SKM-1 (cell line): Measurements from ENCODE around the gene TLNRD1.
"Not testable (repeated sequence)": the region's sequence is repeated elsewhere in the genome, so short reads cannot be mapped to it uniquely, and the experiment has no call there.

ENCODE experiments used
- DNase-seq: peaks from one replicate; lab custom pipeline; 2025; ENCODE audit not compliant: unreplicated experiment; lab: John Stamatoyannopoulos, UW

Gene TLNRD1

DNA sequence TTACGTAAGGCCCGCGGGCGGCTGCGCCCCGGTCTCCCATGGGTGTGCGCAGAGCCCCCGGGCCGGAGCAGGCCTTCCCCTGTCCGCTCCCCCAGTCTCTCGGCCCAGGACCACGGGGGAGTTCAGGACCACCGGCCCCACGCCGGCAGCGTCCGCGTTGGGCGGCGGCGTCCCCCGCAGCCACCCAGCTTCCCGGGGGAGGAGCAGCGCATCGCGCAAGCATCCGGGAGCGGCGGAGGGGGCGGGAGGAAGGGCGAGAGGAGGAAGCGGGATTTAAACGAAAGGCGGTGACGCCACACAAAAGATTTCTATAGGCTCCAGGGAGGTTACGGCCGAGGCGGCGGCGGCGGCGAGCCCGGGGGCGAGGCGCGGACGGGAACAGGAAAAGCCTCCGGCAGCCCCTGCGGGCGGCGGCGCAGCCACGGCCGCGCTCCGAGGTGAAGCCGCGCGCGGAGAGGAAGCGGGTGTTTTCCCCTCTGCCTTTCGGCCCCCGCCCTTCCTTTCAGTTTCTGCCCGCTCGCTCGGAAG is at the start of gene TLNRD1:
Gene TLNRD1, plus strand, starts transcription at position 300 of the 528 bp plus-strand sequence. CDS start 1,349 bp downstream, outside the sequence.
- peak; percentile 83 for DNase-seq

DNA sequence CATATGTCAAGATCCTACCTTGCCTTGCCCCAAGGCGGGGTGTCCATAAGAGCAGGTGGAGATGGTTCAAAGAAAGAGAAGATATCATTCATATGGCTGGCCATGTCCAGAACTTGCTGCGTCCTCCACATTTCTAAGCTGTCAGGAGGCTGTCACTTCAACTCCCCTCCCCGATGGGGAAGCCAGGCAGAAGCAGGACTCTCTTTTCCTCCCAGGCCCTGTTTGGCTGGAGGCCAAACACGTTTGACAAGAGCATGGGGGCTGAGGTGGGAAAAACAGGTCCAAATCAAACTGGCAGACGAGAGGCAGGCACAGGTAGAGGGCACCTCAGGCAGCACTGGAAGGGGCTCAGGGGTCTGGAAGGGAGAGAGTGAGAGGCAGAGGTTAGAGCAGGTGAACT is 48.8 kb upstream of the TLNRD1 start:
- no peak for DNase-seq

DNA sequence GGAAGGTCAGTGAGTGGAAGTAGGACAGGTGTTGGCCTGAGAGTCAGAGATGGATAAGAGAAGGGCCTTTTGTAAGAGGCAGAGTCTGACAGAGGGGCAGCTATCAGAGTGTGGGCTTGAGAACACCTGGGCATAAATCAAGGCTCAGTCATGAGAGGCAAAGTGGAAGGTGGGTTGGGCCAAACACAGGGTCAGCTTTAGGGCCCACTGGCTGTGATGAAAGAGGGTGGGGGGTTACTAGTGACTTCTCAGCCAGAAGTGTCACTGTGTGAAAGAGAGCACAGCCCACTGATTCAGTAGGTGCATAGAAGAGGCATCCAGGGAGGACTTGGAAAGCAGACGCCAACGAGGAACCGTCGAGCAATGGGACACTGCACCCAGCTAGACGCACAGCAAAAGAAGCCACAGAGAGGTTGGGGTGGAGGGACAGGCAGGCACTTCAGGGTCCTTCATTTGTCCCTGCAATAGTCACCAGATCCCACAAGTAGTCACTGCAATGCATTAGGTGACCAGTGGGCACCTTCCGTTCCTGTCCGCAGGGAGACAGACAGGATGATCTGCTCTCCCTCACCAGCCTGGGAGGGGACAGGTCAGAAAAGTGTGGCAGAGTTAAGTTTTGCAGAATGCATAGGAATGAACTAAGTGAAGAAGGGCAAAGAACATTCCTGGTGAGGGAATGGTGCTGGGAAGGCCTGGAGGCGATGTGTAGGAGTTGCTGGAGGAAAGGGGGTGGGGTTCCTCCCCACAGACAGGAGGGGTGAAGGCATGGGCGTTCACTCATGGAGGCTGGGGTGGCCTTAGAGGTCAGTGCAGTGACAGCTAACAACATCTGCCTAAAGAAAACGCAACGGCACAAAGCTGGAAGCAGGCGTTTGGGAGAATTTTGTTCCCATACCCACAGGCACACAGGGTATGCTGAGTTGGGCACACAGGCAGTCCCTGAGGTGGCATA is 47.4 kb upstream of the TLNRD1 start:
- DNase-seq = no peak

DNA sequence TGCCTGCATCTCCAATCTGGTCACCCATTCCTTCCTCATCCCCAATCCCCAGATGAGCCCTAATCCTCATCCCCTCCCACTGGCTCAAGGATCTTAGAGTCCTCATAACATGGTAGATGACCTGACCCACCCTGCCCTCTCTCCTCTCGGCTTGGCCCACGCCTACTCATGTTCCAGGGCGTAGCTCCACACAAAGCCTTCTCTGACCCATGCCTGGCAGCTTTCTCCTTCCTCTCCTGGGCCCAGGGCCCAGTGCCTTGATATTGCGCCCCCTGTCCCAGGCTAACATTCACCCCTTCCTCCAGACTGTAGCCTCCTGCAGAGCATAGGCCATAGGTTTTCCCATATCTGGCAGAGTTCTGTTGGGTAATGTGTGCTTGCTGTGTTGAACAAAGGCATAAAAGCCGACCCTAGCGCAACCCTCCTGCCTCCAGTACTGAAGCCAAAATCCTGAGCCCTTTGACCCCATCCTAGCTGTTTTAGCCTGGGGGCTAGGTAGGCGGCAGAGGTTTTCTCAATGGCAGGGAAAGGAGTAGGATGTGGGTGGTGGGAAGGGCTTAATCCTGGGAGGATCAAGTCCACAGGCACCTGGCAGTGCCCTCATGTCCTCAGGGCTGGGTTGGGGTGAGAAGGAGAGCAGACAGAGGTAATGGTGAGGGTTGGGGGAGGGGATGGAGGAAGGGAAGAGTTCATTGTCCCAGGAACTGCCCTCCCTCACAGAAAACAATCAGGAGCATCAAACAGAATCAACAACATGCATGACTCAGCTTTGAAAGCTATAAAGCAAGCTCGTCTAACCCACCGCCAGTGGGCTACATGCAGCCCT is 46.6 kb upstream of the TLNRD1 start:
- no peak for DNase-seq

DNA sequence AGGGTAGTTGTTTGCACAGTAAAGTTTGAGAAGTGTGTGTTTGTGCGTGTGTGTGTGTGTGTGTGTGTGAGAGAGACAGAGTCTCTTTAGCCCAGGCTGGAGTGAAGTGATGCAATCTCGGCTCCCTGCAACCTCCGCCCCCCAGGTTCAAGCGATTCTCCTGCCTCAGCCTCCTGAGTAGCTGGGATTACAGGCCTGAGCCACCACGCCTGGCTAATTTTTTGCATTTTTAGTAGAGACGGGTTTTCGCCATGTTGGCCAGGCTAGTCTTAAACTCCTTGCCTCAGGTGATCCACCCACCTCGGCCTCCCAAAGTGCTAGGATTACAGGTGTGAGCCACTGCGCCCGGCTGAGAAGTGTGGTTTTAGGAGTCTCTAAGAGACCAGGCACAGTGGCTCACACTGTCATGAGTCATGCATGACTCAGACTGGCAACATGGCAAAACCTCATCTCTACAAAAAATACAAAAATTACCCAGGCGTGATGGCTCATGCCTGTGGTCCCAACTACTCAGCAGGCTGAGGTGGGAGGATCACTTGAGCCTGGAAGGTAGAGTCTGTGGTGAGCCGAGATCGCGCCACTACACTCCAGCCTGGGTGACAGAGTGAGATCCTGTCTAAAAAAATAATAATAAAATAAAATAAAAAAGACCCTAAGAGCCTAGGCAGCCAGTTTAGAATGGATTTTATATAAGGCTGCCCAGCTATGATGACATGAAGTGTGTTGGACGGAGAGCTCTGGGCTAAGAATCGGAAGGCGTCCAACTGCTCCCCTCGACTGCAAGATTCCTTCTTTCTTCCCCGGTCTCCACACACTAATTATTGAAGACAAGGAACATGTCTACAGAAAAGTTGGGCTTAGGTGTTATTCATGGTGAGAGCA is 44.9 kb upstream of the TLNRD1 start:
- not testable (repeated sequence) for DNase-seq

DNA sequence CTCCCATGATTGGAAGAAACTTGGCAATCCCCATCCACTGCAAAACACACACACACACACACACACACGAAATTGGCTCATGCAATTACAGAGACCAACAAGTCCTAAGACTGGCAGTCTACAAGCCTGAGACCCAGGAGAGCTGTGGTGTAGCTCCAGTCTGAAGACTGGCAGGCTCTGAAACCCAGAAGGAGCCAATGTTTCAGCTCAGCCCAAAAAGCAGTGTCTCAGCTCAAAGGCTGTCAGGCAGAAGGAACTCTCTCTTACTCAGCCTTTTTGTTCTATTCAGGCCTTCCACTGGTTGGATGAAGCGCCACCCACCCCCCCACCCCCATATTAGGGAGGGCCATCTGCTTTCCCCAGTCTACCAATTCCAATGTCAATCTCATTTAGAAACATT is 43.2 kb upstream of the TLNRD1 start:
- DNase-seq = no peak

DNA sequence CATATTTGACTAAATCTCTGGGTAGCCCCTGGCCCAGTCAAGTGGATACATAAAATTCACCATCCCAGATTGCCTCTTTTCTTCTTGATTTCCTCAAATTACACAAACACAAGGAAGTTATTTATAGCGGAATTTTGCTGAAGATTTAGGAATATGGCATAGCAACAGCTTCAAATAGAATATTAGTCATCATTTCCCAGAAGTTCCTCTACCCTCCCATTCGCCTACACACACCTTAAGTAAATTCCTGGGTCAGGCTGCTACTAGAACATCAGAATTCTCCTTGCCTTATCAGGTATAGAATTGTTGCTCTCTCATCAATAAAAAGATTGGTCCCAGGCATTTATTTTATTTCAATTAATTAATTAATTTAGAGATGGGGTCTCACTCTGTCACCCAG is 42.7 kb upstream of the TLNRD1 start:
- no peak for DNase-seq

DNA sequence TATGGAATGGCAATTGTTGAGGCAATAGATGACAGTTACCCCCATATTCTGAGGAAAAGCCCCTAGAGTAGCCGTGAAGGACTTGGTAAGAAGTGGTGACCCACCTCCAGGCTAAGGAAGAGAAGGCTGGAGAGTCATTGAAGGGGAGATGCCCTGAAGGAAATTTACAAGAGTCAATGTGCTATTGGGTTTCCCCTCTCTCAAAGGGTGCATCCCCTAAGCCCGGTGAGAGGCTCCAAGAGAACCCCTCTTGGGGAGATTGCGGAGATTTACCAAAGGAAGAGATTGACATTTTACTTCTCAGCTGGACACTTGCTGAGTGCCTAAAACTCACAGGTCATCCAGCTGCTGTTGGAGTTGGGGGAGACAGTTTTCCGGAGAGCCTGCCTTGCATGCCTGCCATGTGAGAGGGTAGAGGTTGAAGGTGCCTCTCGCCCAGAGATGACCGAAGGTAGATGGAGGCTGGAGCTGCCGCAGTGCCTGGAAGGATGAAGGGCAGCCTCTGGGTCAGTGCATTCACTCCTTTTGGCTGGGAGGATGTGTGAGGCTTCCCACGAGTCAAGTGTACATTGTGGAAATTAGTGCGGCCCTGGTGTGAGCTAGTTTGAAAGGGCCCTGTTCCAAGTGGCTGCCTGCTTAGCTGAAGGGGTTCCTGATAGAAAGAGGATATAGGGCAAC is 41.8 kb upstream of the TLNRD1 start:
- DNase-seq = no peak

DNA sequence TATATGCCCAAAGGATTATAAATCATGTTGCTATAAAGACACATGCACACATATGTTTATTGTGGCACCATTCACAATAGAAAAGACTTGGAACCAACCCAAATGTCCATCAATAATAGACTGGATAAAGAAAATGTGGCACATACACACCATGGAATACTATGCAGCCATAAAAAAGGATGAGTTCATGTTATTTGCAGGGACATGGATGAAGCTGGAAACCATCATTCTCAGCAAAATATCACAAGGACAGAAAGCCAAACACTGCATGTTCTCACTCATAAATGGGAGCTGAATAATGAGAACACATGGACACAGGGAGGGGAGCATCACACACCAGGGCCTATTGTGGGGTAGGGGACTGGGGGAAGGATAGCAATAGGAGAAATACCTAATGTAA is 35.3 kb upstream of the TLNRD1 start:
- not testable (repeated sequence) for DNase-seq

DNA sequence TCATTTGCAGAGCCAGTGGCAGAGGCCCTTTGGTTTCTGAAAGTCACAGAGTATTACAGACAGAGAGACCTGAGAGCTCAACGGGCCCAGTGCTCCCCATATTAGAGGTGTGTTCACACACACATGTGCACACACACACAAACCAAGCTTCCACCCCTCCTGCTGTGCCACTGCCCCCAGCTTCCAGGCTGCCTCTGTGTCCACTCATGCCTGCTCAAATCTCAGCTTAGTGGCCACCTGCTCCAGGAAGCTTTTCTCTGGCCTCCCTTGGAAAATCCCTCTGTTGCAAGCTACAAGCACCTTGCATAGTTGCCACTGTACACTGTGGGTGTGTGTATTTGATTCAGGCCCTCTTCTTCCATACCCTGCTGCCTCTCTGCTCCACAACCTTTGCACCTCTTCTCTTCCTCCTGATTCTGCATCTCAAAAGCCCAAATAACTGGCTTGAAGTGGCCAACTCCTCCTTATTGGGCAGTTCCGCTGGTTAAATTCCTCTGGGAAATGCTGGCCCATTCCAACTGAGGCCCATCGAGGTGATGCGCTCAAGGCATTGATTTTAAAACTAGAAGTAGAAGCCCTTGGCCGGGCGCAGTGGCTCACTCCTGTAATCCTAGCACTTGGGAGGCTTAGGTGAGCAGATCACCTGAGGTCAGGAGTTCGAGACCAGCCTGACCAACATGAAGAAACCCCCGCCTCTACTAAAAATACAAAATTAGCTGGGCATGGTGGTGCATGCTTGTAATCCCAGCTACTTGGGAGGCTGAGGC is 34.1 kb upstream of the TLNRD1 start:
- DNase-seq = no peak

DNA sequence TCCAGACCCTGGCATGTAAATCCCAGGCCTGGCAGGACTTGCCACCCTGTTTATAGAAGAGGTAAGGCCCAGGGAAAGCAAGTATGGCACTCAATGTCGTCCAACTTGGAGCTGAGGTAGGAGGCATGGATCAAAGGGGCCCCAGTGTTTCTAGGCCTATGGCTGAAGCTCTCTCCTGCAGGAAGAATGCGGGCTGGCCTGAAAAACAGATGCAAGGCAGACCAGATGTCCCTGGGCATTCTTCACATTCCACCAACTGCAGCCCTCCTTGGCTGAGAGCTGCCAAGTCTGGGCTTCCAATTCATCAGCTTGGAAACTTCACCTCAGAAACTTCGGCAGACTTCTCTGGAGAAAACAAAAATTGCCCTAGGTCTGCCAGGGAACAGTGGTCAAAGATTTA is 33.3 kb upstream of the TLNRD1 start:
- no peak for DNase-seq

DNA sequence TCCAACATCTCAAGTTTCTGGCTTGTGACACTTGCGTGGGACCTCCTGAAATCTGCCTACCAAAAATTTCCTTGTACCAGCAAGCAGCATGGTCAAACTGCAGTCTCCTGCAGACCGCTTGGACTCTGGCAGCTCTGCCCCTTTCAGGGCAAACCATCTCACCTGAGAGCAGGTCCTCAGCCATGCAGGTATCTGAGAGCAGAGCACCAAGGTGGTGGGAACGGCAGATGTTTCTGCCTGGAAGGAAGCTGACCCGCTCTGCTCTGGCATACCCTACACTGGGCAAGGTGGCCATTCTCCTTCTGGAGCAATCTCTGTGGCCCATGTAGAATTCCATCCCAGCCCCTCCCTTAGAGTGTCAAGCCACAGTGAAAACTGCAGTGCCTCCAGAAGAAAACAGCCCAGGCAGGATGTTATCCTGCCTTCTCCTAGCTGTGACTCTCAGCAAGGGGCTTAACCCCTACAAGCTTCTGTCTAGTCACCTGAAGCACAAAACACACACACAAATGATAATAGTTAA is 32.7 kb upstream of the TLNRD1 start:
- DNase-seq = no peak

DNA sequence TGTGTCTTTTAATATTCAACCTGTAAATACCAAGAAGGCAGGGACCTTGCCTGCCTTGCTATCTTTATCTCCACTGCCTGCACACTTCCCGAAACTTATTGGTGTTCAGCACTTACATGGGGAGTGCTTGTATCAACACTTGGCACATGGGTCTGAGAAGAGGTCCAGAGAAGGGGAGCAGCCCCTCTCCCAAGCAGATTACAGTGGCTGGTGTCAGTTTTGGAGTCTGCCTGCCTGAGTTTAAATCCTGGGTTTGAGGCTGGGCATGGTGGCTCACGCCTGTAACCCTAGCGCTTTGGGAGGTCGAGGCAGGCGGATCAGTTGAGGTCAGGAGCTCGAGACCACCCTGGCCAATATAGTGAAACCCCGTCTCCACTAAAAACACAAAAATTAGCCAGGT is 31.4 kb upstream of the TLNRD1 start:
- no peak for DNase-seq

DNA sequence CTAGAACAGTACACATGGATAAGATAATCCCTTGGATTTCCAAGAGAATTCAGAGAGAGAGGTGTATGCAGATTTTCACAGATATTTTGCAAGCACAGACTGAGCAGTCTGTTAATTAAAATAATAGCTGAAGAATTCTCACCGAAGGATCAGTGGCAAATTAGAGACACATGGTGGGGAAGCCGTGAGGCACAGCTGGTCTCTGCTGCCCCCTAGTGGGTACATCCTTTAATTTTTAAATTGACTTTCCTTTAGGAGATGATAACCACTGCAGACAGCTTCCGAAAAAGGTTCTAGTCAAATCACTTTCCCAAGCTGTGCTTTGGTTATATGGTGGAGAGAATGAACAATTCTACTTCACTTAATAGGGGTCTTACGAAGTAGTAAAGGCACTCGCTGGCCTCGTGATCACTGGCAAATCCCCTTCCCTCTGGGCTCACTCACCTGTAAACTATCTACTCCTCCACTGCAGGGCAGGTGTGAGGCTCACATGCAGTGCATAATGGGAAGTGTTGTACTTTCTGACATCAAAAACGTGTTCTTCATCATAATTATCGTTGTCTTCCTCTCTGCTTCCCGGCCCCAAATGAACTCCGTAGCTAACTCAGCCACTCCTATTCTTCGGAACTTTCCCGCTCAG is 30.6 kb upstream of the TLNRD1 start:
- DNase-seq = peak; percentile 56

DNA sequence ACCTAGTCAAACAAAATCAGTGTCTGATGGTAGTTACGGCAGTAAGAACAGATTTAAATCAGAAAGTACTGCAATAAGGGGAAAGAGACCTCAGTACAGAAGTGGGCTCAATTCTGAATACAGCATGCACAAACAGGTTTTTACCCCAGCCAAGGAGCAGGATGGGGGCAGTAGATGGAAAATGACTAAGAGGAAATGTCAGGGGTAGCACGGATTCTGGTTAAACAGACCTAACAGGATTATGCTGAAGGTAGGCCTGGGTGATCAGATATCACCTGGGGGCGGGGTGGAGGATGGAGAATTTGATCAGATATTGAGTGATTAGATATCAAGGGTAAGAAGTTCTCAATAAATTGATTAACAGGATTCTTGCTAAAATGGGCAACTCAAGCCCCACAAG is 30.1 kb upstream of the TLNRD1 start:
- DNase-seq = no peak

DNA sequence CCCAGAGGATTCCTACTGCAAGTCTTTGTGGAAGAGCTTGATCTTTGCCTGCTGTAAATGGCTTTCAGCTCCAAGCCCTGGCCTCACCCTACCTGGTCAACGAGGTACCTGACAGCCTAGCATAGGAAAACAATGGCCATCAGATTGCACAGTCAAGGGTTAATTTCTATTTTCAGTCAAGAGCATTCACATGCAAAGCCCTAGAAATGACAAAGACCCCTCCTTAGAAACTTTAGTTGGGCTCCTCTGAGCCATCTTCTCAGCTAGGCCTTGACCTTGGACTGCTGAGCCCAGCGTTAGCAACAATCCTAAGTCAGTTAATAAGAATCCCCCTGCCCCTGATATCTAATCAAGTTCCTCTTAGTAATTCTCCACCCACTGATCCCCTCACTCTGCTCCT is 29.6 kb upstream of the TLNRD1 start:
- DNase-seq = no peak

DNA sequence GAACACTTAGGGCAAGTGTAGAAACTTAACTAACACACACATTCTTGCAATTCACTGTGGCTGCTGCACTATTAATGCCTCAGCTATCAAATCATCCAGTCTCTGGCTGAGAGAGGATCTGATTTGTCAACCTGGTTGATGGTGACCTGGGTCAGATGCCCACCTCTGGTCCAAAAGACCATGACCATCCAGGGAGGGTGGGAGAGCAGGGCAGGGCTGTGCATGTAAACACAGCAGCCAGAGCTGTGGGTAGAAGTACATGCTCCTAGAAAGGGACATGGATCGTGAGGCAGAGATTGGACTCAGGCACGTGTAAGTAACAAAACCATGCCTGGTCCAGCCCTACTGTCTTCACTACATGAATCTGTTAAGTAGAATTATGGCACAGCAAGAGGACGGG is 28.4 kb upstream of the TLNRD1 start:
- no peak for DNase-seq

DNA sequence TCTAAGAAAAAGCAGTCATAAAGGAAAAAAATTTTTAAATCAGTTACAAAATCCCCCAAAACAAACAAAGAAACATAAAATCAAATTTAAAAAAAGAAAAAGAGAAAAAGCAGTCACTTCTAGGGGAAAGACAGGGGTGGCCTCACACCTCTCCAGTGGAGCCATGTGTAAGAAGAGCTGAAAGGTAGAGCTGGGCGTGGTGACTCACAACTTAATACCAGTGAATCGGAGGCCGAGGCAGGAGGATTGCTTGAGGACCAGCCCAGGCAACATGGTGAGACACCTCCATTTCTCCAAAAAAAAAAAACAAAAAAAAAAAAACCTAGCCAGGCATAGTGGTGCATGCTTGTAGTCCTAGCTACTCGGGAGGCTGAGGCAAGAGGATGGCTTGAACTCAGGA is 25.8 kb upstream of the TLNRD1 start:
- no peak for DNase-seq

DNA sequence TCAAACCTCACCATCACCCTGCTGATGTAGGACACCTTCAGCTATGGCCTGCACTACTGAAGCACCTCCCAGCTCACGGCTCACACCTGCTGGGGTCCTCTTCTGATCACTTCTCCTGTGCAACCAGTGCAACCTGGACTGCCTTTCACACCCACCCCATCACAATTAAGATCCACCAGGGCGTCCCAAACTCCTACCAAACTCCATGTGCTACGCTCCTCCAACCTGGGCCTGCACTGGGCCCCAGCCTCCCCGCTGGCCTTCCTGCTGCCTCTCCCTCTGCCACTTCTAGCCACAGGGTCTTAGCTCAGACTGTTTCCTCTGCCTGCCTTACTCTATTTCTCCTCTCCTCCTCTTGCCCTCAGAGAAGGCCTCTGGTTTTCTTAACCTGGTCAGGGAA is 23.9 kb upstream of the TLNRD1 start:
- no peak for DNase-seq
